Measurements from ENCODE around the gene OBSCN. TPM values are rescaled to one million over a fixed set of nuclear protein-coding genes. Genes with fewer than 3 reads are reported as not detected.

OBSCN gene
- total RNA-seq, 2 experiments from 2014 or later, result 80.8 to 82.2 TPM

GRCh38 chr1:228334226-228334935 is 126.5 kb downstream of the OBSCN start:
- no peak overlapping the region for H3K4me3 ChIP-seq (ENCODE audit: low read length)
- H3K27ac Mint-ChIP-seq, result no peak overlapping the region
- ChIA-PET POLR2A (no interaction called here), CTCF (no interaction called here)
- H3K36me3 ChIP-seq (ENCODE audit: insufficient read depth, low read length), result peaks cover 13% of the 10 kb centered on the region
- no peaks in the 10 kb centered on the region for H3K4me1 Mint-ChIP-seq (ENCODE audit: low read depth)
- no peak for TF ChIP-seq CTCF (IDR thresholded peaks at IDR 0.05)
- H3K27me3 Mint-ChIP-seq, result no peaks in the 10 kb centered on the region
- no peak for DNase-seq
- H3K27me3 ChIP-seq (ENCODE audit: control insufficient read depth in 1 of 2, insufficient read depth in 2 of 2, low read length in 2 of 2), result no peaks in the 10 kb centered on the region
- H3K9me3 Mint-ChIP-seq, result no peaks in the 10 kb centered on the region
- no peaks in the 10 kb centered on the region for H3K9me3 ChIP-seq (ENCODE audit: control insufficient read depth in 1 of 2, insufficient read depth in 1 of 2, low read length in 2 of 2)
- intact Hi-C loops (cut with DNase I, micrococcal nuclease), result no loop called here
- no peak overlapping the region for H3K27ac ChIP-seq (ENCODE audit: low read depth in 1 of 2, low read length in 2 of 2)
- no peaks in the 10 kb centered on the region for H3K4me1 ChIP-seq (ENCODE audit: insufficient read depth, low read length)
- peaks cover 46% of the 10 kb centered on the region for H3K36me3 Mint-ChIP-seq (ENCODE audit: low read depth)
- no peak for ATAC-seq (ENCODE audit: poor library complexity)
- H3K4me3 Mint-ChIP-seq, result no peak overlapping the region

GRCh38 chr1:228334954-228335353 is 127.1 kb downstream of the OBSCN start:
- Mint-ChIP-seq H3K9me3 (no peaks in the 10 kb centered on the region), H3K4me1 (ENCODE audit: low read depth) (no peaks in the 10 kb centered on the region), H3K27me3 (no peaks in the 10 kb centered on the region), H3K4me3 (no peak overlapping the region), H3K36me3 (ENCODE audit: low read depth) (peaks cover 45% of the 10 kb centered on the region), H3K27ac (no peak overlapping the region)
- POLR2A ChIA-PET, result no interaction called here
- ATAC-seq (ENCODE audit: poor library complexity), result no peak
- no peak for DNase-seq
- Histone ChIP-seq H3K4me3 (ENCODE audit: low read length) (no peak overlapping the region), H3K36me3 (ENCODE audit: insufficient read depth, low read length) (peaks cover 14% of the 10 kb centered on the region), H3K9me3 (ENCODE audit: control insufficient read depth in 1 of 2, insufficient read depth in 1 of 2, low read length in 2 of 2) (no peaks in the 10 kb centered on the region), H3K4me1 (ENCODE audit: insufficient read depth, low read length) (no peaks in the 10 kb centered on the region), H3K27me3 (ENCODE audit: control insufficient read depth in 1 of 2, insufficient read depth in 2 of 2, low read length in 2 of 2) (no peaks in the 10 kb centered on the region), H3K27ac (ENCODE audit: low read depth in 1 of 2, low read length in 2 of 2) (no peak overlapping the region)
- no peak for TF ChIP-seq CTCF (IDR thresholded peaks at IDR 0.05)
- intact Hi-C loops (cut with DNase I, micrococcal nuclease), result no loop called here
- CTCF ChIA-PET, result no interaction called here

GRCh38 chr1:228335406-228336307 is 127.8 kb downstream of the OBSCN start:
- POLR2A ChIA-PET, result no interaction called here
- H3K27me3 ChIP-seq (ENCODE audit: control insufficient read depth in 1 of 2, insufficient read depth in 2 of 2, low read length in 2 of 2), result no peaks in the 10 kb centered on the region
- Mint-ChIP-seq H3K27ac (no peak overlapping the region), H3K27me3 (no peaks in the 10 kb centered on the region), H3K36me3 (ENCODE audit: low read depth) (peaks cover 45% of the 10 kb centered on the region), H3K4me3 (no peak overlapping the region), H3K4me1 (ENCODE audit: low read depth) (no peaks in the 10 kb centered on the region), H3K9me3 (no peaks in the 10 kb centered on the region)
- no peak overlapping the region for H3K27ac ChIP-seq (ENCODE audit: low read depth in 1 of 2, low read length in 2 of 2)
- TF ChIP-seq CTCF (IDR thresholded peaks at IDR 0.05), result no peak
- CTCF ChIA-PET, result no interaction called here
- H3K4me3 ChIP-seq (ENCODE audit: low read length), result no peak overlapping the region
- no peaks in the 10 kb centered on the region for H3K9me3 ChIP-seq (ENCODE audit: control insufficient read depth in 1 of 2, insufficient read depth in 1 of 2, low read length in 2 of 2)
- no peak for ATAC-seq (ENCODE audit: poor library complexity)
- intact Hi-C loops (cut with DNase I, micrococcal nuclease), result no loop called here
- peaks cover 14% of the 10 kb centered on the region for H3K36me3 ChIP-seq (ENCODE audit: insufficient read depth, low read length)
- peak in 1 of 14 experiments; percentile 26 for DNase-seq
- H3K4me1 ChIP-seq (ENCODE audit: insufficient read depth, low read length), result no peaks in the 10 kb centered on the region
